A549 (cell line): Measurements from ENCODE around the gene HAPLN2. TPM values are rescaled to one million over a fixed set of nuclear protein-coding genes. Genes with fewer than 3 reads are reported as not detected.
"Not testable (repeated sequence)": the region's sequence is repeated elsewhere in the genome, so short reads cannot be mapped to it uniquely, and the experiment has no call there.

ENCODE experiments used
- ATAC-seq, 2 experiments: fragments of 200-7000 bp in 1 of 2; fragments of >200 bp in 1 of 2; cut with Nextera tagmentation in 1 of 2; cut with Tn5 transposase in 1 of 2; 3 replicates each; pipeline versions ENCODE4 v1.8.0 to v1.9.1; 2018 to 2020; ENCODE audit warnings: mild to moderate bottlenecking in 1 of 2, moderate library complexity in 1 of 2
- CTCF ChIA-PET: fragments of 300-600 bp; sonication (Branson Sonifier 250); formaldehyde crosslinking; extraction: SDS; loops from one replicate; lab custom pipeline; 2021; ENCODE audit warnings: antibody characterized with exemption, inconsistent platforms; lab: Yijun Ruan, JAX
- POLR2A ChIA-PET: fragments of 350-600 bp; formaldehyde crosslinking; extraction: SDS; loops from one replicate; lab custom pipeline; 2021; ENCODE audit warnings: antibody characterized with exemption, inconsistent platforms; lab: Yijun Ruan, JAX
- DNase-seq, 2 experiments: peaks; one replicate each; pipeline versions ENCODE4 v3.0.0 to v3.0.0-alpha.2; 2011 to 2016; ENCODE audit warnings: low read depth in 1 of 2, low spot score in 1 of 2
- FAIRE-seq: peaks from 2 replicates; lab custom pipeline; 2011; peaks lifted over from hg19 to GRCh38; lab: Jason Lieb, UNC
- H3K27ac ChIP-seq, 2 experiments: fragments of >200 bp; sonication (Bioruptor Twin); formaldehyde crosslinking; 3 replicates each; pipeline ENCODE4 v1.5.1; 2016 to 2017
- H3K4me1 ChIP-seq: fragments of >200 bp; sonication (Bioruptor Twin); formaldehyde crosslinking; 3 replicates; pipeline ENCODE4 v1.6.1; 2016
- H3K4me2 ChIP-seq: fragments of >200 bp; sonication (Bioruptor Twin); formaldehyde crosslinking; 3 replicates; pipeline ENCODE4 v1.6.1; 2016
- H3K4me3 ChIP-seq: fragments of >200 bp; sonication (Bioruptor Twin); formaldehyde crosslinking; 3 replicates; pipeline ENCODE4 v1.5.1; 2016
- H3K9me3 ChIP-seq: fragments of >200 bp; sonication (Bioruptor Twin); formaldehyde crosslinking; 3 replicates; pipeline ENCODE4 v1.6.1; 2016
- BCL3 ChIP-seq: fragments of >200 bp; sonication (Bioruptor Twin); formaldehyde crosslinking; IDR thresholded peaks from 3 replicates; pipeline ENCODE4 v1.6.1; 2016
- CBX2 ChIP-seq: fragments of 200-600 bp; sonication (generic); IDR thresholded peaks from 2 replicates; pipeline ENCODE4 v1.6.1; 2016; ENCODE audit warnings: low read depth, mild to moderate bottlenecking, borderline replicate concordance
- CTCF ChIP-seq: fragments of >200 bp; sonication (Bioruptor Twin); formaldehyde crosslinking; IDR thresholded peaks from 3 replicates; pipeline ENCODE4 v1.5.1; 2016
- EHMT2 ChIP-seq: fragments of 200-600 bp; sonication (generic); IDR thresholded peaks from 2 replicates; pipeline ENCODE4 v1.6.1; 2016; ENCODE audit warnings: antibody characterized with exemption, low read depth, mild to moderate bottlenecking, moderate library complexity
- FOSB ChIP-seq: fragments of 250-450 bp; sonication (Bioruptor Pico); IDR thresholded peaks from 2 replicates; pipeline ENCODE4 v1.5.0; 2020; ENCODE audit warnings: mild to moderate bottlenecking, moderate library complexity
- GATA3 ChIP-seq: IDR thresholded peaks from 2 replicates; pipeline ENCODE4 v1.6.1; 2012; ENCODE audit warnings: borderline replicate concordance
- HDAC2 ChIP-seq: fragments of 200-600 bp; sonication (generic); IDR thresholded peaks from 2 replicates; pipeline ENCODE4 v1.6.1; 2016
- HOXB13 ChIP-seq: fragments of 250-450 bp; sonication (Bioruptor Pico); IDR thresholded peaks from 2 replicates; pipeline ENCODE4 v1.5.0; 2020; ENCODE audit warnings: low read depth, mild to moderate bottlenecking, moderate library complexity
- HOXB5 ChIP-seq: fragments of 250-450 bp; sonication (Bioruptor Pico); IDR thresholded peaks from 2 replicates; pipeline ENCODE4 v1.5.0; 2020; ENCODE audit warnings: mild to moderate bottlenecking, moderate library complexity
- KDM1A ChIP-seq: fragments of 200-600 bp; sonication (generic); IDR thresholded peaks from 2 replicates; pipeline ENCODE4 v1.6.1; 2016; ENCODE audit warnings: low read depth, mild to moderate bottlenecking
- KDM5A ChIP-seq: fragments of 200-600 bp; sonication (generic); IDR thresholded peaks from 2 replicates; pipeline ENCODE4 v1.6.1; 2016; ENCODE audit warnings: antibody characterized with exemption, mild to moderate bottlenecking
- MAX ChIP-seq: IDR thresholded peaks from 2 replicates; pipeline ENCODE4 v1.6.1; 2012
- NFE2L2 ChIP-seq: fragments of 150-350 bp; conservative IDR thresholded peaks from 2 replicates; pipeline ENCODE4 v1.6.1; 2014; ENCODE audit warnings: low read length
- PHF8 ChIP-seq: fragments of 200-600 bp; sonication (generic); IDR thresholded peaks from 2 replicates; pipeline ENCODE4 v1.6.1; 2016; ENCODE audit warnings: low read depth, mild to moderate bottlenecking, antibody characterized with exemption, moderate library complexity, borderline replicate concordance
- POLR2A ChIP-seq: IDR thresholded peaks from 2 replicates; pipeline ENCODE4 v1.6.1; 2012; ENCODE audit warnings: mild to moderate bottlenecking, low read length
- POLR2AphosphoS2 ChIP-seq: conservative IDR thresholded peaks from 2 replicates; pipeline ENCODE4 v1.6.1; 2012; ENCODE audit warnings: low read length, improper control_type of control experiment, inconsistent platforms
- RAD21 ChIP-seq, 2 experiments: fragments of >200 bp in 1 of 2; sonication (Bioruptor Twin) in 1 of 2; formaldehyde crosslinking in 1 of 2; IDR thresholded peaks in 1 of 2; conservative IDR thresholded peaks in 1 of 2; 2 replicates in 1 of 2; 3 replicates in 1 of 2; pipeline ENCODE4 v1.6.1; 2012 to 2018; ENCODE audit warnings: inconsistent platforms in 1 of 2
- SMC3 ChIP-seq: fragments of >200 bp; sonication (Bioruptor Twin); formaldehyde crosslinking; IDR thresholded peaks from 3 replicates; pipeline ENCODE4 v1.6.1; 2018; ENCODE audit warnings: inconsistent platforms
- SREBF2 ChIP-seq: fragments of 450-650 bp; IDR thresholded peaks from 2 replicates; pipeline ENCODE4 v1.6.1; 2014; ENCODE audit warnings: mild to moderate bottlenecking, moderate library complexity
- ZFP36 ChIP-seq: fragments of 450-650 bp; IDR thresholded peaks from 2 replicates; pipeline ENCODE4 v1.6.1; 2014; ENCODE audit warnings: borderline replicate concordance; ENCODE audit not compliant: partially characterized antibody
- ZNF302 ChIP-seq: fragments of 250-450 bp; sonication (Bioruptor Pico); IDR thresholded peaks from 2 replicates; pipeline ENCODE4 v1.9.0; 2021; ENCODE audit warnings: inconsistent platforms, mild to moderate bottlenecking, moderate library complexity
- WGBS: methylation state at CpG from one replicate; pipeline ENCODE4 v1.1.6; 2017; ENCODE audit errors: missing lambda C conversion rate; 5-methylcytosine and 5-hydroxymethylcytosine counted together
- polyA plus RNA-seq, 4 experiments: library from polyadenylated mRNA; depleted of rRNA in 3 of 4; stranded (reverse); fragments of >200 nt; fragmentation: RNase III in 1 of 4; extraction: RNeasy Plus Mini Kit Qiagen cat#74134 plus additional on column Dnase treatment in 1 of 4; gene quantifications; 2 replicates in 3 of 4; 3 replicates in 1 of 4; pipeline ENCODE4 v1.2.3, GENCODE V29; 2011 to 2017

Gene HAPLN2
- polyA plus RNA-seq, 2 of the 4 experiments (the other 2 are of a cell fraction), result 0.10 to 0.23 TPM

GRCh38 chr1:156602557-156602993 lies 16.6 kb upstream of the HAPLN2 start:
- ATAC-seq, result peak; percentile 22 to 40; a peak in 5 of 6 replicates
- Histone ChIP-seq H3K4me1 (peaks cover 19% of the 10 kb centered on the region), H3K4me2 (peak overlapping the region; percentile 80), H3K9me3 (no peaks in the 10 kb centered on the region), H3K4me3 (no peak overlapping the region)
- DNase-seq, result peak; percentile 45 to 48
- CTCF ChIA-PET, result interaction anchor here (0.7 to 5.1 kb wide), 11 partner anchors 9 to 224 kb away, joined by 3 to 23 read pairs (median 4); partner anchors contain the start of genes HAPLN2, NAXE and TTC24
- TF ChIP-seq KDM1A, result no peak
- no peak for TF ChIP-seq GATA3
- no peak for TF ChIP-seq ZNF302 (CRISPR knock-in tag)
- no peak for TF ChIP-seq ZFP36
- TF ChIP-seq HDAC2, result no peak
- peak in 1 of 2 experiments; percentile 41; a peak in 3 of 5 replicates for TF ChIP-seq RAD21 (conservative IDR thresholded peaks at IDR 0.05 in 1 of 2, IDR thresholded peaks at IDR 0.05 in 1 of 2)
- no peak for TF ChIP-seq POLR2AphosphoS2
- TF ChIP-seq HOXB5, result no peak
- TF ChIP-seq SREBF2, result no peak
- no peak for TF ChIP-seq EHMT2
- no peak for TF ChIP-seq PHF8
- no peak for TF ChIP-seq KDM5A
- TF ChIP-seq NFE2L2, result no peak
- no peak for TF ChIP-seq CBX2
- peak; percentile 10; the same call in 1 of the 3 replicates for TF ChIP-seq SMC3
- no peak for TF ChIP-seq POLR2A
- TF ChIP-seq MAX, result no peak
- TF ChIP-seq CTCF, result peak; percentile 63
- no peak for TF ChIP-seq FOSB
- TF ChIP-seq HOXB13 (CRISPR knock-in tag), result no peak
- TF ChIP-seq, all 56 proteins: peak for 3
- WGBS, result 31% methylated on average over 10 of the region's 10 CpGs
- POLR2A ChIA-PET, result no interaction called here
- H3K27ac ChIP-seq, result peak overlapping the region; percentile 6 to 94; a peak in 3 of 6 replicates
- FAIRE-seq, result no peak

- CTCF ChIA-PET, result interaction anchor here (0.7 to 6.9 kb wide), 30 partner anchors 9 to 236 kb away, joined by 3 to 135 read pairs (median 8); partner anchors contain the start of genes HAPLN2, MEF2D and NAXE
- H3K4me3 ChIP-seq, FAIRE-seq, H3K27ac ChIP-seq, H3K9me3 ChIP-seq, H3K4me2 ChIP-seq, ATAC-seq, DNase-seq, POLR2A ChIA-PET: not testable (repeated sequence)
- H3K4me1 ChIP-seq, result peaks cover 13% of the 10 kb centered on the region; the same call in 2 of the 3 replicates
- 55% methylated on average over 4 of the region's 4 CpGs for WGBS
Observed at GRCh38 chr1:156607344-156607743, 11.9 kb upstream of the HAPLN2 start.

GRCh38 chr1:156608036-156608674 lies 11.1 kb upstream of the HAPLN2 start:
- ATAC-seq (peak; percentile 98 to 99), DNase-seq (peak; percentile 67 to 84)
- TF ChIP-seq CTCF (peak; percentile 83), RAD21 (conservative IDR thresholded peaks at IDR 0.05 in 1 of 2, IDR thresholded peaks at IDR 0.05 in 1 of 2) (peak; percentile 71 to 76), SMC3 (peak; percentile 79), BCL3 (no peak), MAX (0 out of 2 replicates have a peak, but pooled peaks have one; percentile 25), HOXB5 (no peak)
- TF ChIP-seq, all 56 proteins: peak for 4
- H3K9me3 ChIP-seq, result no peaks in the 10 kb centered on the region
- 21% methylated on average over 7 of the region's 7 CpGs for WGBS
- ChIA-PET CTCF (interaction anchor here (0.5 to 6.9 kb wide), 57 partner anchors 9 to 256 kb away, joined by 3 to 135 read pairs (median 5); partner anchors contain the start of genes HAPLN2, MEF2D, NAXE and TTC24), POLR2A (interaction anchor here (1.0 to 1.8 kb wide), 2 partner anchors 16 to 151 kb away, joined by 7 read pairs; partner anchors contain the start of gene NAXE)
- peak; percentile 73 for FAIRE-seq
- peak overlapping the region; percentile 41 to 70; a peak in 4 of 6 replicates for H3K27ac ChIP-seq
- H3K4me3 ChIP-seq, result no peak overlapping the region
- H3K4me1 ChIP-seq, result peaks cover 8% of the 10 kb centered on the region; the same call in 2 of the 3 replicates
- H3K4me2 ChIP-seq, result peak overlapping the region; percentile 71
